IMR-90 (cell line): ENCODE measurements around the gene EPN2. TPM values are rescaled to one million over a fixed set of nuclear protein-coding genes. Genes with fewer than 3 reads are reported as not detected.
A peak's percentile ranks its signal among the peaks of the same experiment; 100 is the strongest.

Source experiments
- ATAC-seq: fragments of 200-7000 bp; cut with Tn5 transposase; 2 replicates; pipeline ENCODE4 v1.9.1; 2020; ENCODE audit warnings: low read depth, mild to moderate bottlenecking, moderate library complexity
- BruUV-seq: library from RNA; stranded (reverse); fragments of 400-500 nt; replicated peaks from 2 replicates; lab custom pipeline; 2021; lab: Mats Ljungman, UMichigan
- CTCF ChIA-PET: fragments of 300-600 bp; formaldehyde crosslinking; extraction: SDS; loops from one replicate; lab custom pipeline; 2021; ENCODE audit warnings: antibody characterized with exemption; lab: Yijun Ruan, JAX
- POLR2A ChIA-PET: fragments of 300-600 bp; sonication (Branson Sonifier 250); formaldehyde crosslinking; loops from one replicate; lab custom pipeline; 2022; ENCODE audit warnings: antibody characterized with exemption; ENCODE audit not compliant: unreplicated experiment; lab: Charles Lee
- DNase-seq: peaks from one replicate; pipeline ENCODE4 v3.0.0; 2013
- H2AFZ ChIP-seq: replicated peaks from 2 replicates; pipeline ENCODE3; 2013; ENCODE audit warnings: low read length, mild to moderate bottlenecking; ENCODE audit not compliant: poor library complexity
- H2AK5ac ChIP-seq: 2 replicates; pipeline ENCODE4 v1.6.1; 2013; ENCODE audit warnings: low read depth, low read length, inconsistent platforms
- H2AK9ac ChIP-seq: replicated peaks from 2 replicates; pipeline ENCODE3; 2013; ENCODE audit warnings: mild to moderate bottlenecking, low read depth, low read length, moderate library complexity; ENCODE audit not compliant: poor library complexity
- H2BK120ac ChIP-seq: 2 replicates; pipeline ENCODE4 v1.6.1; 2013; ENCODE audit warnings: low read depth, low read length, inconsistent platforms
- H2BK15ac ChIP-seq: 3 replicates; pipeline ENCODE4 v1.6.1; 2013; ENCODE audit warnings: low read depth, low read length, inconsistent platforms
- H2BK20ac ChIP-seq: 2 replicates; pipeline ENCODE4 v1.6.1; 2013; ENCODE audit warnings: low read depth, mild to moderate bottlenecking, inconsistent platforms, low read length, moderate library complexity
- H2BK5ac ChIP-seq: 2 replicates; pipeline ENCODE4 v1.6.1; 2013; ENCODE audit warnings: mild to moderate bottlenecking, low read depth, low read length, inconsistent platforms; ENCODE audit not compliant: poor library complexity, severe bottlenecking
- H3K14ac ChIP-seq: replicated peaks from 2 replicates; pipeline ENCODE4 v1.6.1; 2013; ENCODE audit warnings: low read depth, low read length, inconsistent platforms
- H3K18ac ChIP-seq: 2 replicates; pipeline ENCODE4 v1.6.1; 2013; ENCODE audit warnings: low read depth, low read length, control low read depth
- H3K23ac ChIP-seq: 2 replicates; pipeline ENCODE4 v1.6.1; 2013; ENCODE audit warnings: low read depth, low read length, inconsistent platforms
- H3K27ac ChIP-seq: 2 replicates; pipeline ENCODE4 v1.5.1; 2013; ENCODE audit warnings: mild to moderate bottlenecking, control low read depth, low read length; ENCODE audit not compliant: insufficient read depth
- H3K27me3 ChIP-seq: 2 replicates; pipeline ENCODE4 v1.6.1; 2013; ENCODE audit warnings: low read length; ENCODE audit not compliant: control insufficient read depth, insufficient read depth
- H3K36me3 ChIP-seq: 2 replicates; pipeline ENCODE4 v1.6.1; 2013; ENCODE audit warnings: low read length, mixed read lengths; ENCODE audit not compliant: control insufficient read depth, insufficient read depth
- H3K4ac ChIP-seq: 2 replicates; pipeline ENCODE4 v1.6.1; 2013; ENCODE audit warnings: low read depth, low read length, inconsistent platforms
- H3K4me1 ChIP-seq: 2 replicates; pipeline ENCODE4 v1.6.1; 2013; ENCODE audit warnings: low read length, mixed read lengths; ENCODE audit not compliant: control insufficient read depth, insufficient read depth
- H3K4me2 ChIP-seq: 2 replicates; pipeline ENCODE4 v1.6.1; 2013; ENCODE audit warnings: low read depth, mild to moderate bottlenecking, control low read depth, low read length, moderate library complexity
- H3K4me3 ChIP-seq: 2 replicates; pipeline ENCODE4 v1.5.1; 2013; ENCODE audit warnings: low read depth, mild to moderate bottlenecking, control low read depth, low read length, moderate library complexity; ENCODE audit not compliant: insufficient read depth
- H3K56ac ChIP-seq: 2 replicates; pipeline ENCODE4 v1.6.1; 2013; ENCODE audit warnings: low read length, inconsistent platforms; ENCODE audit not compliant: insufficient read depth; ENCODE audit errors: extremely low read depth
- H3K79me1 ChIP-seq, 2 experiments: 2 replicates each; pipeline ENCODE4 v1.6.1; 2013; ENCODE audit warnings: low read length in 2 of 2, inconsistent platforms in 1 of 2, low read depth in 1 of 2
- H3K9ac ChIP-seq: 2 replicates; pipeline ENCODE4 v1.6.1; 2013; ENCODE audit warnings: low read depth, low read length, control low read depth
- H3K9me1 ChIP-seq: 2 replicates; pipeline ENCODE4 v1.6.1; 2013; ENCODE audit warnings: low read length, inconsistent platforms; ENCODE audit not compliant: insufficient read depth
- H3K9me3 ChIP-seq: 2 replicates; pipeline ENCODE4 v1.6.1; 2013; ENCODE audit warnings: low read length; ENCODE audit not compliant: control insufficient read depth, insufficient read depth
- H4K20me1 ChIP-seq: 2 replicates; pipeline ENCODE4 v1.6.1; 2013; ENCODE audit warnings: low read length, inconsistent platforms; ENCODE audit not compliant: insufficient read depth
- H4K5ac ChIP-seq: 2 replicates; pipeline ENCODE4 v1.6.1; 2013; ENCODE audit warnings: mild to moderate bottlenecking, low read depth, low read length, control low read depth
- H4K8ac ChIP-seq, 2 experiments: 2 replicates each; pipeline ENCODE4 v1.6.1; 2013; ENCODE audit warnings: low read depth in 2 of 2, low read length in 2 of 2, control low read depth in 1 of 2, inconsistent platforms in 1 of 2
- H4K91ac ChIP-seq: 2 replicates; pipeline ENCODE4 v1.6.1; 2013; ENCODE audit warnings: low read depth, low read length, inconsistent platforms; ENCODE audit not compliant: insufficient read depth
- BHLHE40 ChIP-seq: fragments of 150-350 bp; IDR thresholded peaks from 2 replicates; pipeline ENCODE4 v1.6.1; 2016; ENCODE audit warnings: mild to moderate bottlenecking, low read depth, low read length
- CEBPB ChIP-seq: IDR thresholded peaks from 2 replicates; pipeline ENCODE4 v1.6.1; 2012; ENCODE audit warnings: low read depth, low read length, improper control_type of control experiment
- CHD1 ChIP-seq: IDR thresholded peaks from 2 replicates; pipeline ENCODE4 v1.6.1; 2012; ENCODE audit warnings: low read depth, low read length, improper control_type of control experiment
- CTCF ChIP-seq: conservative IDR thresholded peaks from 2 replicates; pipeline ENCODE4 v1.5.1; 2012; ENCODE audit warnings: mild to moderate bottlenecking, low read depth, low read length, improper control_type of control experiment
- FOS ChIP-seq: fragments of 150-350 bp; IDR thresholded peaks from 2 replicates; pipeline ENCODE4 v1.6.1; 2016; ENCODE audit warnings: low read depth, low read length
- MAFK ChIP-seq: IDR thresholded peaks from 2 replicates; pipeline ENCODE4 v1.6.1; 2012; ENCODE audit warnings: low read depth, low read length, improper control_type of control experiment
- MAZ ChIP-seq: IDR thresholded peaks from 2 replicates; pipeline ENCODE4 v1.6.1; 2012; ENCODE audit warnings: low read depth, mild to moderate bottlenecking, low read length, improper control_type of control experiment, moderate library complexity, borderline replicate concordance
- MXI1 ChIP-seq: IDR thresholded peaks from 2 replicates; pipeline ENCODE4 v1.6.1; 2012; ENCODE audit warnings: low read depth, mild to moderate bottlenecking, low read length, moderate library complexity, borderline replicate concordance
- NFE2L2 ChIP-seq: fragments of 150-350 bp; IDR thresholded peaks from 2 replicates; pipeline ENCODE4 v1.6.1; 2016; ENCODE audit warnings: low read depth, mild to moderate bottlenecking, low read length
- POLR2A ChIP-seq: IDR thresholded peaks from 2 replicates; pipeline ENCODE4 v1.6.1; 2012; ENCODE audit warnings: mild to moderate bottlenecking, low read depth, low read length
- RAD21 ChIP-seq: IDR thresholded peaks from 2 replicates; pipeline ENCODE4 v1.6.1; 2012; ENCODE audit warnings: low read length, improper control_type of control experiment
- RCOR1 ChIP-seq: IDR thresholded peaks from 2 replicates; pipeline ENCODE4 v1.6.1; 2012; ENCODE audit warnings: mild to moderate bottlenecking, low read length, improper control_type of control experiment; ENCODE audit not compliant: insufficient replicate concordance
- RFX5 ChIP-seq: IDR thresholded peaks from 2 replicates; pipeline ENCODE4 v1.8.0; 2012; ENCODE audit warnings: low read depth, mild to moderate bottlenecking, low read length, moderate library complexity
- SMC3 ChIP-seq: fragments of 150-350 bp; IDR thresholded peaks from 2 replicates; pipeline ENCODE4 v1.6.1; 2016; ENCODE audit warnings: low read depth, mild to moderate bottlenecking, antibody characterized with exemption, low read length, moderate library complexity
- USF2 ChIP-seq: fragments of 150-350 bp; IDR thresholded peaks from 2 replicates; pipeline ENCODE4 v1.6.1; 2017; ENCODE audit warnings: mild to moderate bottlenecking, antibody characterized with exemption, low read length, low read depth
- WGBS, 2 experiments: methylation state at CpG; one replicate each; pipeline versions ENCODE4 v1.1.5 to v1.1.7; 2013; ENCODE audit warnings: missing lambda C conversion rate in 2 of 2; ENCODE audit not compliant: insufficient read length in 1 of 2; ENCODE audit errors: extremely low coverage in 2 of 2; 5-methylcytosine and 5-hydroxymethylcytosine counted together
- dilution Hi-C: fragments of 300-500 bp; cut with HindIII; formaldehyde crosslinking; loops from one replicate; pipeline ENCODE4 v1.14.3; 2018; ENCODE audit warnings: low sequenced_read_pairs; ENCODE audit not compliant: unreplicated experiment
- in situ Hi-C: fragments of 300-500 bp; cut with MboI; formaldehyde crosslinking; loops from 3 replicates; pipeline ENCODE4 v1.14.3; 2019; ENCODE audit warnings: low sequenced_read_pairs, inconsistent platforms, mixed read lengths
- intact Hi-C: fragments of 100-400 bp; cut with micrococcal nuclease; formaldehyde crosslinking; loops from 2 replicates; pipeline ENCODE4 v1.10.0; 2022
- polyA plus RNA-seq, 3 experiments: library from polyadenylated mRNA; depleted of rRNA; stranded (reverse); fragments of >200 nt; gene quantifications; 2 replicates each; pipeline ENCODE4 v1.2.3, GENCODE V29; 2012; ENCODE audit warnings: low replicate concordance in 1 of 3
- total RNA-seq: library from RNA; depleted of rRNA; stranded (reverse); fragments of >200 nt; gene quantifications from 2 replicates; pipeline ENCODE4 v1.2.3, GENCODE V29; 2012

The EPN2 gene
- total and polyA plus RNA-seq, 2 of the 4 experiments (the other 2 are of a cell fraction) = 14.9 to 25.3 TPM

- no peak for DNase-seq
- Histone ChIP-seq H4K20me1 (peaks cover 29% of the 10 kb centered on the region), H4K91ac (peak overlapping the region; percentile 70), H2BK5ac (peak overlapping the region; percentile 69), H3K9ac (peak overlapping the region; percentile 86), H3K18ac (peak overlapping the region; percentile 6; the same call in 1 of the 2 replicates), H3K4me2 (peak overlapping the region; percentile 100), H2AFZ (peak overlapping the region; percentile 95), H2AK5ac (peak overlapping the region; percentile 84; the same call in 1 of the 2 replicates), H3K36me3 (peaks cover 3% of the 10 kb centered on the region), H2BK15ac (no peak overlapping the region), H2AK9ac (peak overlapping the region; percentile 100), H3K79me1 (peaks cover 17 to 51% of the 10 kb centered on the region in 2 experiments), H3K27ac (peak overlapping the region; percentile 74), H3K56ac (peak overlapping the region; percentile 54; the same call in 1 of the 2 replicates), H3K23ac (peak overlapping the region; percentile 92), H2BK120ac (peak overlapping the region; percentile 39; the same call in 1 of the 2 replicates), H4K5ac (peak overlapping the region; percentile 13), H2BK20ac (no peak overlapping the region), H3K4ac (peak overlapping the region; percentile 90), H3K14ac (peak overlapping the region; percentile 87), H3K9me3 (no peaks in the 10 kb centered on the region), H3K4me3 (peak overlapping the region; percentile 98), H4K8ac (peak overlapping the region; percentile 62 to 78; a peak in 3 of 4 replicates), H3K9me1 (peaks cover 10% of the 10 kb centered on the region), H3K27me3 (no peaks in the 10 kb centered on the region), H3K4me1 (no peaks in the 10 kb centered on the region)
- intact Hi-C loops (no loop called here), in situ Hi-C loops (no loop called here), dilution Hi-C loops (no loop called here)
- peak; percentile 53 for ATAC-seq
- CTCF ChIA-PET = interaction anchor here (0.9 kb wide), 1 partner anchor 125 kb away, joined by 3 read pairs; the partner anchor contains the start of gene B9D1
- no TSS peak for BruUV-seq
- POLR2A ChIA-PET = interaction anchor here (0.5 kb wide), 1 partner anchor 775 kb away, joined by 4 read pairs; no protein-coding TSS in a partner anchor
- 2% methylated on average over 11 of the region's 60 CpGs; no CpG with 5 or more reads in 1 of the 2 experiments for WGBS, 2 experiments
- TF ChIP-seq RFX5 = no peak
- TF ChIP-seq RAD21 = no peak
- TF ChIP-seq MAZ = peak; percentile 16; the same call in 1 of the 2 replicates
- no peak for TF ChIP-seq BHLHE40
- no peak for TF ChIP-seq SMC3
- no peak for TF ChIP-seq CHD1
- no peak for TF ChIP-seq USF2
- TF ChIP-seq RCOR1 = no peak
- TF ChIP-seq NFE2L2 = no peak
- TF ChIP-seq CEBPB = no peak
- no peak for TF ChIP-seq POLR2A
- peak; percentile 14; the same call in 1 of the 2 replicates for TF ChIP-seq CTCF
- TF ChIP-seq MAFK = no peak
- no peak for TF ChIP-seq MXI1
- no peak for TF ChIP-seq FOS
These were observed 412 bp downstream of the EPN2 start for GRCh38 chr17:19237389-19238166.
